ACC112 (cell line): Measurements from ENCODE around the gene KLF2.
"Not testable (repeated sequence)": the region's sequence is repeated elsewhere in the genome, so short reads cannot be mapped to it uniquely, and the experiment has no call there.

Source experiments
- H2AFZ ChIP-seq: fragments of 200-600 bp; sonication (generic); one replicate; pipeline ENCODE4 v1.6.0; 2017; ENCODE audit warnings: antibody characterized with exemption, low read length; ENCODE audit not compliant: unreplicated experiment
- H3K27ac ChIP-seq: fragments of 200-600 bp; sonication (generic); 2 replicates; pipeline ENCODE4 v1.5.1; 2014; ENCODE audit warnings: low read depth, mild to moderate bottlenecking, antibody characterized with exemption, low read length, moderate library complexity
- H3K27me3 ChIP-seq: fragments of 200-600 bp; sonication (generic); 2 replicates; pipeline ENCODE4 v1.6.1; 2014; ENCODE audit warnings: mild to moderate bottlenecking, antibody characterized with exemption, low read length, moderate library complexity, mixed read lengths; ENCODE audit not compliant: insufficient read depth
- H3K36me3 ChIP-seq: fragments of 200-600 bp; sonication (generic); 2 replicates; pipeline ENCODE4 v1.6.1; 2016; ENCODE audit warnings: mild to moderate bottlenecking, antibody characterized with exemption, low read length, moderate library complexity, mixed read lengths; ENCODE audit not compliant: insufficient read depth
- H3K4me1 ChIP-seq: fragments of 200-600 bp; sonication (generic); one replicate; pipeline ENCODE4 v1.6.1; 2016; ENCODE audit warnings: low read length, mixed read lengths; ENCODE audit not compliant: insufficient read depth, unreplicated experiment, control insufficient read depth
- H3K4me3 ChIP-seq: fragments of 200-600 bp; sonication (generic); 2 replicates; pipeline ENCODE4 v1.5.1; 2014; ENCODE audit warnings: mild to moderate bottlenecking, low read depth, low read length
- H3K79me2 ChIP-seq: fragments of 200-600 bp; sonication (generic); one replicate; pipeline ENCODE4 v1.6.0; 2016; ENCODE audit warnings: low read length; ENCODE audit not compliant: control insufficient read depth, unreplicated experiment, insufficient read depth

KLF2 gene

GRCh38 chr19:16324384-16325160, at the start of gene KLF2:
KLF2 (plus strand) TSS chr19:16324826; CDS start chr19:16324924, 98 bp downstream.
- Histone ChIP-seq H2AFZ (no peak within 1 kb of the TSS), H3K27ac (peak within 1 kb of the TSS; percentile 65), H3K27me3 (no peaks in the 10 kb centered on the region), H3K4me3 (peak within 1 kb of the TSS; percentile 91), H3K36me3 (peaks cover 10% of the 10 kb centered on the region), H3K79me2 (peaks cover 14% of the 10 kb centered on the region), H3K4me1 (peaks cover 5% of the 10 kb centered on the region)

- H3K36me3 ChIP-seq: no peaks in the 10 kb centered on the region
- H3K27ac ChIP-seq: no peak overlapping the region
- H2AFZ ChIP-seq: no peak overlapping the region
- H3K4me3 ChIP-seq: no peak overlapping the region
- no peaks in the 10 kb centered on the region for H3K27me3 ChIP-seq
- peaks cover 11% of the 10 kb centered on the region for H3K4me1 ChIP-seq
- H3K79me2 ChIP-seq: no peaks in the 10 kb centered on the region
Measured at GRCh38 chr19:16280306-16280705, 44.3 kb upstream of the KLF2 start.

- Histone ChIP-seq H3K36me3 (no peaks in the 10 kb centered on the region), H3K27me3 (no peaks in the 10 kb centered on the region), H3K27ac (no peak overlapping the region), H3K4me1 (peaks cover 11% of the 10 kb centered on the region), H2AFZ (no peak overlapping the region), H3K4me3 (no peak overlapping the region), H3K79me2 (no peaks in the 10 kb centered on the region)
Measured at GRCh38 chr19:16281743-16282142, 42.9 kb upstream of the KLF2 start.

- peaks cover 11% of the 10 kb centered on the region for H3K4me1 ChIP-seq
- H3K27ac ChIP-seq: peak overlapping the region; percentile 84
- peak overlapping the region; percentile 99 for H2AFZ ChIP-seq
- no peaks in the 10 kb centered on the region for H3K36me3 ChIP-seq
- H3K79me2 ChIP-seq: no peaks in the 10 kb centered on the region
- H3K27me3 ChIP-seq: 0 out of 2 replicates have a peak, but pooled peaks cover 4% of the 10 kb centered on the region
- peak overlapping the region; percentile 70 for H3K4me3 ChIP-seq
Measured at GRCh38 chr19:16283210-16284061, 41.2 kb upstream of the KLF2 start.

GRCh38 chr19:16284505-16284904, 40.1 kb upstream of the KLF2 start:
- Histone ChIP-seq H2AFZ (no peak overlapping the region), H3K27me3 (0 out of 2 replicates have a peak, but pooled peaks cover 4% of the 10 kb centered on the region), H3K79me2 (no peaks in the 10 kb centered on the region), H3K4me1 (peaks cover 6% of the 10 kb centered on the region), H3K36me3 (no peaks in the 10 kb centered on the region), H3K4me3 (no peak overlapping the region), H3K27ac (no peak overlapping the region)

DNA sequence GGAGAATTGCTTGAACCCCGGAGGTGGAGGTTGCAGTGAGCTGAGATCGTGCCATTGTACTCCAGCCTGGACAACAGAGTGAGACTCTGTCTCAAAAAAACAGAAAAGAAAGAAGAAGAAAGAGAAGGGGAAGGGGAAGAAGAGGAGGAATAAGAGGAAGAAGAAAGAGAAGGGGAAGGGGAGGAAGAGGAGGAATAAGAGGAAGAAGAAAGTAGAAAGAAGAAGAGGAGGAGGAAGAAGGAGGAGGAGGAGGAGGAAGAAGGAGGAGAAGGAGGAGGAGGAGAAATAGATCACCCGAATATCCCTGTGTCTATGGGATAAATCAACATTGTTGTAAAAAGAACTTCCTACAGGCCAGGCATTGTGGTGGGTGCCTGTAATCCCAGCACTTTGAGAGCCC, 39.5 kb upstream of the KLF2 start:
- not testable (repeated sequence) for H3K36me3 ChIP-seq, H3K4me3 ChIP-seq, H3K79me2 ChIP-seq, H3K27ac ChIP-seq, H2AFZ ChIP-seq, H3K27me3 ChIP-seq, H3K4me1 ChIP-seq

DNA sequence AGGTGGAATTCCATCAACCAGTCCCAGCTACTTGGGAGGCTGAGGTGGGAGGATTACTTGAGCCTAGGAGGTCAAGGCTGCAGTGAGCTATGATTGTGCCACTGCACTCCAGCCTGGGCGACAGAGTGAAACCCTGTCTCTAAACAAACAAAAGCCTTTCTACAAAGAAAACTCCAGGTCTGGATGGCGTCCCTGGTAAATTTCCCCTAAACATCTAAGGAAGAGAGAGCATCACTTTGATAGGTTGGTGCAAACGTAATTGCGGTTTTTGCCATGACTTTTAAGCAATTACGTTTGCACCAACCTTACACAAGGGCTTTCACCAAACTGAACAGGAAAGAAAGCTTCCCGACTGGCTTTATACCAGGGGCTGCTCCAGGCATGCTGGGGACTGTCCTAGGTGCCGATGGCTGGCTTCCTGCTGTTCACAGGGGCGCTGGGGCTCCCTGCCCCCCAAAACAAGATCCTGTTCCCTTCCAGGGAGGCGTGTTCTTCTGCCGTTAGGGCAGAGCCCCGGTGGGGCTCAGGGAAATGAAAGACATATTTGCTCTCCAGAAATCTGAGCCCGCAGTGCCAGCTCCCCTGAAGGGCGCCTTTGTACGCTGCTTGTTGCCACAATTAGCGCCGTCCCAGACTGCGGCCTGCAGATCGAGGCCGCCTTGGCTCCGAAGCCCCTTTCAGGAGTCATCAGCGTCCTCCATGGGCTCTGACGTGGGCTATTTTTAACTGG, 38.7 kb upstream of the KLF2 start:
- Histone ChIP-seq H2AFZ (no peak overlapping the region), H3K4me3 (no peak overlapping the region), H3K79me2 (no peaks in the 10 kb centered on the region), H3K27me3 (0 out of 2 replicates have a peak, but pooled peaks cover 4% of the 10 kb centered on the region), H3K36me3 (no peaks in the 10 kb centered on the region), H3K4me1 (peaks cover 4% of the 10 kb centered on the region), H3K27ac (no peak overlapping the region)

DNA sequence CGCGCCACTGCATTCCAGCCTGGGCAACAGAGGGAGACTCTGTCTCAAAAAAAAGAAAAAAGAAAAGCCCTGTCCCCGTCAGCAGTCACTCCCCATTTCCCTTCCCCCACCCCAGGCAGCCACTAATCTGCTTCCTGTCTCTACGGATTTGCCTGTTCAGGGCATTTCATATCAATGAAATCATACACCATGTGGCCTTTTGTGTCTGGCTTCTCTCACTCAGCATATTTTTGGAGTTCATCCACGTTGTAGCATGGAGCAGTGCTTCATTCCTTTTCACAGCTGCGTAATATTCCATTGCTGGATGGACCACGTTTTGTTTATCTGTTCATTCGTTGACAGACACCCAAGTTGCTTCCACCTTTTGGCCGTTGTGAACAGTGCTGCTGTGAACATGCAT, 36.1 kb upstream of the KLF2 start:
- H2AFZ ChIP-seq: no peak overlapping the region
- H3K4me3 ChIP-seq: no peak overlapping the region
- H3K4me1 ChIP-seq: peaks cover 4% of the 10 kb centered on the region
- H3K79me2 ChIP-seq: no peaks in the 10 kb centered on the region
- no peak overlapping the region for H3K27ac ChIP-seq
- no peaks in the 10 kb centered on the region for H3K36me3 ChIP-seq
- 0 out of 2 replicates have a peak, but pooled peaks cover 4% of the 10 kb centered on the region for H3K27me3 ChIP-seq

GRCh38 chr19:16289594-16289993, 35.0 kb upstream of the KLF2 start:
- Histone ChIP-seq H3K4me3 (no peak overlapping the region), H3K36me3 (no peaks in the 10 kb centered on the region), H3K27ac (no peak overlapping the region), H3K4me1 (peaks cover 8% of the 10 kb centered on the region), H3K27me3 (0 out of 2 replicates have a peak, but pooled peaks cover 4% of the 10 kb centered on the region), H3K79me2 (no peaks in the 10 kb centered on the region), H2AFZ (no peak overlapping the region)

DNA sequence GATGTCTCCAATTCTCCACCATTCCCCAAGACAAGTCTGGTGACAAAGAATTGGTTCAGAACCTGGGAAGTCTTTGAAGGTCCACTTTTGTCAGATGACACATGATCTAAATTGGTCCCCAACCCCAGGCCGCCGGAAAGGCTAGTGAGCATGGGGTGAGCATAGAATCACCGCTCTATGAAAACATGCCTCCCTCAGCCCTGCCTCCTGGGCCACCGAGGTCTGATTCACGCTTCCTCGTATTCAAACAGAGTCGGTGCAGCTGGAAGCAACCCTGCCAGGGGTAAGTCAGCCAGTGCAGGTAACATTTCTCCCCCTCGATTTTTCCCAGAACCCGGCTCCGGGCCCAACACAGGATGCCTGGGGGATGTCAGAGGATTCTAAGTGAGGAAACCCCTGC, 33.9 kb upstream of the KLF2 start:
- Histone ChIP-seq H3K36me3 (no peaks in the 10 kb centered on the region), H3K27ac (no peak overlapping the region), H3K4me3 (no peak overlapping the region), H3K79me2 (no peaks in the 10 kb centered on the region), H3K27me3 (0 out of 2 replicates have a peak, but pooled peaks cover 4% of the 10 kb centered on the region), H3K4me1 (peaks cover 8% of the 10 kb centered on the region), H2AFZ (no peak overlapping the region)
